NCI-H146 (cell line): ENCODE data around the gene PIGQ.
A peak's percentile ranks its signal among the peaks of the same experiment; 100 is the strongest.
"Not testable (repeated sequence)": the region's sequence is repeated elsewhere in the genome, so short reads cannot be mapped to it uniquely, and the experiment has no call there.

Experiments
- DNase-seq: peaks from one replicate; lab custom pipeline; 2025; lab: John Stamatoyannopoulos, UW

PIGQ gene

DNA sequence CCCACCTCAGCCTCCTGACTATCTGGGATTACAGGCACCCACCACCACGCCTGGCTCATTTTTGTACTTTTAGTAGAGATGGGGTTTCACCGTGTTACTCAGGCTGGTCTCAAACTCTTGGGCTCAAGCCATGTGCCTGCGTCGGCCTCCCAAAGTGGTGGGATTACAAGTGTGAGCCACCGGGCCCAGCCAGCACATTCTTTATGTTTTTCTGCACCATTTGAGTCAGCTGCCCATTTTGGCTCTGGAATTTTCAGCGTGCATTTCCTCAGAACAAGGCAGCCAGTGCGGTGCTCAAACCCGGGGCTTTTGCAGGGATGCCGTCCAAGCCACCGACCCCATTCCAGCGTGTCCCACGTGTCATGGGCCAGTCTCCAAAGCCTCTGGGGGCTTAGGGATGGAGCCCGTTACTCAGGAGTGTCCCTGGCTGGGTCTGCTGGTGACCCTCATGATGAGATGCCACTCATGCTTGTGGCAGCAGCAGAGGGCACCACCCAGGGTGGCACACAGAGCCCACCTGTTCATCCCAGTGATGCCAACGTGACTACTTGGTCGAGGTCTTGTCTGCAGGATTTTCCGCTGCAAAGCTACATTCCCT is 16.4 kb downstream of the PIGQ start:
- no peak for DNase-seq

DNA sequence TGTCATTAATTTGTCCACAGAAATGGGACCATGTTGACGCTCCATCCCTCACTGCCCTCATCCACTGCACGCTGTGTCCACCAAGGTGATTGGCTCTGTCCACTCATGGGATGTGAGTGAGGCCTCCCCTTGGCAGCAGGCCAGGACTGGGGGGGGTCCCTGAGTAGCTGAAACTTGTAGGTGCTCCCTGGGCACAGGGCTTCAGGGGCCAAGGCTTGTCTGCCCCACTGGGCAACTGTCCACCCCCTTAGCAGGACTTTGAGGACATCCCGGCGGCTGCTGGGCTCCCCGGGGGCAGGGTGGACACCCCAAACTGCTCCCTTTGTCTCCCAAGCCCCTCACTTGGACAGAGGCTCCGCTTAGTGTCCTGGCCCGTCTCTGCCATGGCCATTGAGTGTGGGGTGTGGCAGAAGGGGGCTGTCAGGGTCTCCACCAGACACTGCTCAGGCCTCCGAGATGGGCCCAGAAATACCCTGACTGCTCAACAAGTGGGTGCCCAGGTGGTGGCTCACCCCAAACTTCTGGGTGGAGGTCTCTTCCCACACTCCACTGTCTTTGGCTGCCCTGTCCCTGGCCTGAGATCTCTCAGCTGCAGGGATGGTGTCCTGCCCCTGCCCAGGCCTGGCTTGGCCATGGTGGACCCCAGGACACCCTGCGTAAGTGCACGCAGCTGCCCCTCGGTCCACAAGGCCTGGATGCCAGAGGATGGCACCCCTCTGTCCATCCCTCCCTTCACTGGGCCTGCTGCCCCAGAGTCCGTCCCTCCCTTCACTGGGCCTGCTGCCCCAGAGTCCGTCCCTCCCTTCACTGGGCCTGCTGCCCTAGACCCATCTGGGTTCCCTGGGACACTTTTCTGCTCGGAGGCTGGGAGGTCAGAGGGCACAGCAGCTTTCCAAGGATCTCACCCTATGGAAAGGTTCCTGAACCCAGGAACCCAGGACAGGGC is 17.1 kb downstream of the PIGQ start:
- DNase-seq, result no peak

DNA sequence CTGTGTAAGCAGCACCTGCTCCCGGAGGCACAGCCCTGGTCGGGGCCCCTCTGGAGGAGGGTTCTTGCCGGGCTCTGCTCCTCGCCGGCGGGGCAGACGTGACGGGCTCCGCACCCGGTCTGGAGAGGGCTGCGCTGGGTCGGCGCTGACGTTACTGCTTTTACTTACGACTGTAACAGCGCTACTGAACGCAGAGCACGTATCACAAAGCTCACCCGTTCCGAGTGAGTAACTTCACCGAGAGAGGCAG is 18.8 kb downstream of the PIGQ start:
- DNase-seq, result peak; percentile 58

DNA sequence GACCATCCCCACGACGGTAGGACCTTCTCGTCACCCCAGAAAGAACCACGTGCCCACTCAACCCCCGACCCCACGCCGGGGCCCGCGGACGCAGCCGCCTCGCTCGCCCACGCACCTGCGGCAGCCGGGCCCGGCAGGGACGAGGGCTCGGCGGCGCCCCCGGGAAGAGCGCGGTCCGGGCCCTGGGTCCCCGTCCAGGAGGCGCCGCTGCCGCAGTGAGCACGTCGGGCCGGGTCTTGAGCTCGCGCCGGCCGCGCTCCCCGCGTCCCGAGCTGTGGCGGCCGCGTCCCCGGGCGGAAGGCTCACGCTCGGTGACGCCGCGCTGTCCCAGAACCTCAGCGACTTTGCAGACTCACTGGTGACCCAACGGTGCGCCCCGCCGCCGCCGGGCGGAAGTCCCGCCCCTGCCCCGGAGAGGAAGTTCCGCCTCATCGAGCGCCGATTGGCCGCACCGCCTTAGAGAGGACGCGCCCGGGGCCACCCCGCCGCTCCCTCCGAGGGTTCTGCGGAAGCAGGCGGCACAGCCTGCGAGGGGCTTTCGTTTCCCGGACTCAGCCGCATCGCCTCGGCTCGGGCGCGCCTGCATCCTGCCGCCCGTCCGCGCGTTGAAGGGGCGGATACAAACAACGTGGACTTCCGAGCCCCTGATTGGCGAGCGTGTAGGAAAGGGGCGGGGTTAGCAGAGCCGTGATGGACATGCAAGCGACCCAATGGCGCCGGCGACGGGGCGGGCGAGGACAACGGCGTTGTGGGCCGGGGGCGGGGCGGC is 19.3 kb downstream of the PIGQ start:
- peak; percentile 97 for DNase-seq

DNA sequence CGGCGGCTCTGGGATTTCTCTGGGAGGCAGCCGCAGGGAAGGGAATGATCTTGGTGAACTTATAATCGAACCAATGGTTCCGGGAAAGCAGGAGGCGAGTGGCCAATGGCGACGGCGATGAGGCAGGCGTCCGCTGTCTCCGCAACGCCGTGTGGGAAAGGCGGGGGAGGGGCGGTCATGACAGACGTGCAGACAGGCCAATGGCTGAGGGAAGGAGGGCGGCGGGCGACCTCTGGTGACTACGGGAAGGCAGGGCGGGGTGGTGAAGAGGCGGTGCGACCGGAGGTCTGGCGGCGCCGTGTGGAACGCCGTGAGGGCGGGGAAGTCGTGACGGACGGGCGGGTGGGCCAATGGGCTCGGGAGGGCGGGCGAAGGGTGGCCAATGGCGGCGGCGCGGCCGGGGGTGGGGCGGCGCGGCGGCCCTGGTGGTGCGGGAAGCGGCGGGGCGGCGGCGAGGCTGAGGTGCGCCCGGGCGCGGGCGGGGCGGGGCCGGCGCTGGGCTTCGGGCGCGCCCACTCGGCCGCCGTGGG is 20.0 kb downstream of the PIGQ start, which contains the start of gene RAB40C:
Gene RAB40C (plus strand): TSS at position 409 of the 530 bp plus-strand sequence. CDS start 226 bp downstream, outside the sequence.
- peak; percentile 99 for DNase-seq

DNA sequence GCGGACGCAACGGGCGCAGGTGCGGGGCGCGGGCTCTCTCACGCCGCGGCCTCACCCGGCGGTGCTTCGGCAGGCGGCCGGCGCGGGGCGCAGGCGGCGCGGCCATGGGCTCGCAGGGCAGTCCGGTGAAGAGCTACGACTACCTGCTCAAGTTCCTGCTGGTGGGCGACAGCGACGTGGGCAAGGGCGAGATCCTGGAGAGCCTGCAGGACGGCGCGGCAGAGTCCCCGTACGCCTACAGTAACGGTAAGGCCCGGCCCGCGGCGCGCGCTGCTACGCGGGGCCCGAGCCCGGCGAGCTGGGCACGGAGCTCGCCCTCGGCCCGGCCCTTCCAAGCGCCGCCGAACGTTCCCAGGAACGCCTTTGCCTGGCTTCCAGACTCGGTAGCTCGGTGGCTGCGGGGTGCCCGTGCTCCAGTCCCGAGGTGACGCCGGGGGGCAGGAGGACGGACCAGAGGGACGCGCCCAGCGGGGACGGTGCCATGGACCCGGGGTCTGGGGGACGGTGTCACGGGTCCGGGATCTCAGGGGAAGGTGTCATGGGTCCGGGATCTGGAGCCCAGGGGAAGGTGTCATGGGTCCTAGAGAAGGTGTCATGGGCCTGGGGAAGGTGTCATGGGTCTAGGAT is 20.5 kb downstream of the PIGQ start:
- DNase-seq, result peak; percentile 64

DNA sequence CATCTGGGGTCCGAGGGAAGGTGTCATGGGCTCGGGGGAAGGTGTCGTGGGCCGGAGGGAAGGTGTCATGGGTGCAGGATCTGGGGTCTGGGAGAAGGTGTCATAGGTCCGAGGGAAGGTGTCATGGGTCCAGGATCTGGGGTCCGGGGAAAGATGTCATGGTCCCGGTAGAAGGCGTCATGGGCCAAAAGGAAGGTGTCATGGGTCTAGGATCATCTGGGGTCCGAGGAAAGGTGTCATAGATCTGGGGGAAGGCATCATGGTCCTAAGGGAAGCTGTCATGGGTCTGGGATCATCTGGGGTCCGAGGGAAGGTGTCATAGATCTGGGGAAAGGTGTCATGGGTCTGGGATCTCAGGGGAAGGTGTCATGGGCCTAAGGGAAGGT is 21.0 kb downstream of the PIGQ start:
- no peak for DNase-seq

DNA sequence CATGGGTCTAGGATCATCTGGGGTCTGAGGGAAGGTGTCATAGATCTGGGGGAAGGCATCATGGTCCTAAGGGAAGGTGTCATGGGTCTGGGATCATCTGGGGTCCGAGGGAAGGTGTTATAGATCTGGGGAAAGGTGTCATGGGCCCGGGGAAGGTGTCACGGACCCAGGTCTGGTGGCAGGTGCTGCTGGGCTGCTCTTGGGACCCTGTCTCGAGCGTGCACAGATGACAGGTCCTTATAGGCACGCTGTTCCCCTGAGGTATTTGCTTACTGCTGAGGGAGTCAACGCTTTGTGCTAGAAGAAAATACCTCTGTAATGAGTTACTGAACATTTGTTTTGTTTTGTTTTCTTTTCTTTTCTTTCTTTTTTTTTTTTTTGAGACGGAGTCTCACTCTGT is 21.5 kb downstream of the PIGQ start:
- no peak for DNase-seq

DNA sequence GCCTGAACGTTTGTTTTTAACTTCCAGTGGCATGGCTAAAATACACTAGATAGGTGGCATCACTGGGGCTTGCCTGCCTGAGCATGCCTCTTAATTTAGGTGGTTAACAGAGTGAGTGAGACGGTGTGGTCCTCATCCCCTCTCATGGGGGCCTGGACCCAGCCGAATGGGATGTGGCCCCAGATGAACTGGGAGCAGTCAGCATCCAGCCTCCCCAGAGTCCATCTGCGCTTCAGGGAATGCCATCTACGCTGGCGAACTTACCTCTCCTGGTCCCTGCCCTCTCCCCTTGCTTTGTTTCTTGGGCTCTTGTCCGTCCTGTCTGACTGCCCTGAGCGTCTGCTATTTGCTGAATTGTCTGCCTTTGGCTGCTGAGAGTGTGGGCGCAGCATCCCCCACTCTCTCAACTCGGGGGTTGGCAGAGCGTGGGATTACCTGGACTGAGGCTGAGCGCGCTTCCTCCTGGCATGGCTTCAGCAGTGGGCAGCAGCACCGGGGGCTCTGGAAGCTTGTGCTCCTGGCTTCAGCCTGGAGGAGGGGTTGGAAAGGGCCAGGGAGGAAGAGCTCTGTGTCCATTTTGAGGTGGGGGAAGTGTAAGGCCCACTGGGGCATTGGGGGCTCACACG is 22.2 kb downstream of the PIGQ start:
- DNase-seq, result no peak

DNA sequence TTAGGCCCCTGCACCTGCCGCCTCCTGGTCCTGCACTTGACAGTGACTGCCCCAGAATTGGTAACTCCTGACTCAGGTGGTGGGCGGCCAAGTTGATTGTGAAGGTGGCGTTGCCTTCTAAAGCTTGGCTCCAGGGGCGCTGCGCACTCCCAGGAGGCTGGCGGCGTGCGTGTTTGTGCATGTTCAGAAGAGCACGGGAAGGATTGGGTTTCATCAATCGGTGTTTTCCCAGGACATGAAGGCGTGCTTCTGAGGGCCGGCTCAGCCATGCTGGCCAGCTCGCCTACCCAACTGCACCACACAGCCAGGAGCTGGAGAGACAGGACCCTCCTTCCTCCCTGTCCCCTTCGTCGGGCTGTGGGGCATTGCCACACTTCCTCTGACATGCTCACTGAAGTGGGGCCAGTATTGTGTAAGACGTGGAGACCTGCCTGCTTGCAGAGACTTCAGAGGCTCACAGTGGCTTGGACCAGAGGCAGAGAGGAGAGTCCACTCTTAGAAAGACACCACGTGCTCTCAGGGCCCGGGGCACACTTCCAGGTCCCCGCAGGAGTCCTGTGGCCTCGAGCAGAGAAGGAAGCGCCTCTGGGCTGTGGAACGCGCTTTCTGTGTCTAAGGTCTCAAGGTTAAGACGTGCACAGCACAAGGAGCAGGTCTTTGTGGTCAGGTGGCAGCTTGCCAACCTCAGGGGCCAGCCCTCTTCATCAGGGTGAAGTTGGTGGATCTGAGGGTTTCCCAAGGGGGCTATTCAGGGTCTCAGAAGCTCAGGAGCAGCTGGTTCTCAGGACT is 22.9 kb downstream of the PIGQ start:
- DNase-seq, result peak; percentile 32

DNA sequence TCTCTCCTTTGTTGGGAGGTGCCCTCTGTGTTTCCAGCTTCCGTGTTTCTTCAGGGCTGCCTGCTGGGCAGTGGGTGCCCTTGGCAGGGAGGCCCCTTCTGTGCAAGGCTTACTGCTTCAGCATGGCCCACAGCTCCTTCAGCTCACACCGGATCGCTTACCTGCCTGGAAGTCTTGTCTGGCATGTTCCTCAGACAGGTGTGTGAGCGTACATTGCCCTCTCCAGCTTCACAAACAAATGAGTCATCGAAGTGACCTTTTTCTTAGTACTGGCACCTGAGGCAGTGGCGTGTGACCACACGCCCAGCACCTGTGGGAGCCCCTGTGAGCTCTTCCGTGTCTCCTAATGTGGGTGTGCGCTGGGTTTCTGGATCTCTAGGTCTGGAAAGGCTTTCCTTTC is 23.6 kb downstream of the PIGQ start:
- DNase-seq, result peak; percentile 88

DNA sequence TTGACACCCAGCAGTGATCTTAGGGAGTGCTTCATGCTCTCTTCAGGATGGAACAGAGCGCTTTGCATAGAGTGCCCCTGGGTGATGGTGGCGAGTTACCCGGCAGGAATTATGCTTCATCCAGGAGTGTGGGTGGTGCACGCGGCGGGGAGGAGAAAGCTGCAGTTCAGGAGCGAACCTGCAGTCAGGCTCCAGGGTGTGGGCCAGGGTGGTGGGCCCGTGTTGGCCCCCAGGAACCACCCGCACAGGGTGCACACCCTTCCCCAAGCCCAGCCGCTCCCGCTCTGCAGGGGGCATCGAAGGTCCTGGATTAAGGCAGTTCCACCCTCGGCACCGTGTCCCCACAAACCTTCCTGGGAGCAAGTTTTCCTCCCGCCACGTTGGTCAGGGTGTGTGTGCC is 24.0 kb downstream of the PIGQ start:
- no peak for DNase-seq

DNA sequence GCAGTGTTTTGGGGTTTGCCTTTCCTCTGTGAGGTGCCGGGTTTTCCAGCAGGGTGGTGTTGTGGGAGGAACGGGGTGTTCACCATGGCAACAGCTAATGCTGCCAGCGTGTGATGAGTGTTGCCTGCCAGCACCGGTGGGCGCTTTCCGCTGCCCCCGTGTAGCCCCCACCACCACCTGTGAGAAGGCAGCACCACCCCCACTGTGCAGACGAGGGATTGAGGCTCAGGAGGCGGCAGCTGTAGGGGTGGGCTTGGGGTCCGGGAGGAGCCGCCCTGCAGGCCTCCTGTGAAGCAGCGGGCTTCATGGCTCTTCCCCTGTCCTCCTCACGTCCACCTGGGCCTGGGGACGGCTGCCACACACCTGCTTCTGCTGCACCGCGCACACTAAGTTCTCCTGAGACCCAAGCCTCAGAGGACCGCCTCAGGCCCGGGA is 25.3 kb downstream of the PIGQ start:
- no peak for DNase-seq

DNA sequence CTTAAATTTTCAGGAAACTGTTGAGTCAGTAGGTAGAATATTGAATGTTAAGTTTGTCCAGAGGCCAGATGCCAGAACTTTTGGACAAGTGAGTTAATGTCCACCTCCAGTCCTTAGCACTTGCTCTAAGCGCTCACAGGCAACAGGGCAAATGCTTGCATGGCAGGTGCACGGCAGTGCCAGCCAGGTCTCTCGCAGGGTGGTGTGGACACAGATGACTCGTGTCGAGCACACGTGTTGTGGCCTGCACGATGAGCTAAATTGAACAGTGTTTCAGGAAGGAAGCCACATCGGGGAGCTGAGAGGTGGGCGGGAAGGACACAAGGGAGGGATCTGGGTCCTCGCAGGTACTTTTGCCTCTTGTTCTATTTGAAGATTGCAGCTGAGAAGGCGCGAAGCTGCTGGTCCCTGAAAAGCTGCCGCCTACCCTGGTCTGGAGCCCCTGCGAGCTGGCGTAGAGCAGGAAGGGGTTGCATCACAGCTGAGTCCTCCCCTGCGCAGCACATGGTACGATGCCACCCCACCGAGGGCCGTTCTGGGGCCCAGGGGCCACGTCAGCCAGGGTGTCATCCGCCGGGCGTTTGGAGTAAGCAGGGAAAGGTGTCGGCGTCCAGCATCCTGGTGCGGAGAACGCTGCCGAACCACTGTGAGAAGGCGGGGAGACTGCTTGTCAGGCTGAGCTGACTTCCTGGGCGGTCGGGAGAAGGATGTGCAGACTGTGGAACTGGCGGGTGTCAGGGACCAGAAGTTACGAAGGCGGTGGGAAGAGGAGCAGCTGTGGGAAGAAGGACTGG is 26.4 kb downstream of the PIGQ start:
- no peak for DNase-seq

DNA sequence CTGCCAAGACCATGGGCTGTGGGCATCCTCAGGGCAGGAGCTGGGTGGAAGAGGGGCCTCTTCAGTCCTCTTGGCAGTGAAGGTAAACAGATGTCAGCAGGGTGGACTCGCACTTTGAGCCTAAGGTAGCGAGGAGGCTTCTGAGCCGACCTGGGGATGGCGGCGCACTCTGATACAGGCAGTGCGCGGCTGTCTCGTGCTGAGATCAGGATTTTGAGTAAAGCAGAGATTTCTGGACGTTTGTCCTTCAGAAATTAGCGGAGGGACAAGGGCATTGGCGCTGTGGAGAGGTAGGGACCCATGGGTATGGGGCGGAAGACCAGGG is 26.9 kb downstream of the PIGQ start:
- no peak for DNase-seq

DNA sequence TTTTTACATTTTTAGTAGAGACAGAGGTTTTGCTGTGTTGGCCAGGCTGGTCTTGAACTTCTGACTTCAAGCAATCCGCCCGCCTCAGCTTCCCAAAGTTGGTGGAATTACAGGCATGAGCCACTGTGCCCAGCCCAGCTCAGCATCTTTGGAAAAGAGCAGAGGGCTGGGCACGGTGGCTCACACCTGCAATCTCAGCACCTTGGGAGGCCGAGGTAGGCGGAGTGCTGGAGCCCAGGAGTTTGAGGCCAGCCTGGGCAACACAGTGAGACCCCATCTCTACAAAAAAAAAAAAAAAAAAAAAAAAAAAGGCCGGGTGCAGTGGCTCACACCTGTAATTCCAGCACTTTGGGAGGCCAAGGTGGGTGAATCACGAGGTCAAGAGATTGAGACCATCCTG is 27.9 kb downstream of the PIGQ start:
- not testable (repeated sequence) for DNase-seq

DNA sequence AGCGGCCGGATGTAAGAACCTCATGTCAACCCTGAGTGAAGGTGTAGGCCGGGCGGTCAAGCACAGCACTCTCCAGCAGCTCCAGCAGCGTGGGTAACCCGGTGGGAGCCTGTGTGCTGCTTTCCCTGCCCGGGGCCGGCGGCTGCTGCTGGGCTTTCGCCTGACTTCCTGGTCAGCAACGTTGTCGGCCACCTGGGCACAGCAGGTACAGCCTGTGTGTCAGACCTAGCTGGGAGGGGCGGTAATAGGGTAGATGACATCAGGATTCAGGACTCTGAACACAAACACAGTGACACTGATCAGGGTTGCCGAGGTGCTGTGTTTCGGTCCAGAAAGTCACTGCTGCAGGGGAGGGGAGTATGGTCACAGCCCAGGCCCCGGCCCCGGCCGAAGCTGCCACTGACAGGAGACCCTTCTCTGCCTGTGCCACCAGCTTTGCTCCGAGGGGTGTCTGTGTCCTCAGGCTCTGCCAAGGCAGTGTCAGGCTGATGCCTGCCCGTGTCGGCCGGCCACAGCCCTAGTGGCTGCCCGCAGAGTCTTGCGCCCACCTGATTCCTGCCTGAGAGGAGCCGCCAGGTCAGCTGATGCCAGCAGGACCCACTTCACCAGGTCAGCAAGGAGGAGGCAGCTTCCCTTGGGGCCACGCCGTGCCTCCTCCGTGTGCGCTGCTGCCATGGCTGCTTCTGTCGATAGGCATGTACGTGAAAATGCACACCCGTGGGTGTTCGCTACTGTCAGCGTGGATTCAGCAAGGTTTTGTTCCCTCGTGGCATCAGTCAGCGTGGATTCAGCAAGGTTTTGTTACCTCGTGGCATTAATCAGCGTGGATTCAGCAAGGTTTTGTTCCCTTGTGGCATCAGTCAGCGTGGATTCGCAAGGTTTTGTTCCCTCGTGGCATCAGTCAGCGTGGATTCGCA is 29.3 kb downstream of the PIGQ start:
- DNase-seq, result no peak

DNA sequence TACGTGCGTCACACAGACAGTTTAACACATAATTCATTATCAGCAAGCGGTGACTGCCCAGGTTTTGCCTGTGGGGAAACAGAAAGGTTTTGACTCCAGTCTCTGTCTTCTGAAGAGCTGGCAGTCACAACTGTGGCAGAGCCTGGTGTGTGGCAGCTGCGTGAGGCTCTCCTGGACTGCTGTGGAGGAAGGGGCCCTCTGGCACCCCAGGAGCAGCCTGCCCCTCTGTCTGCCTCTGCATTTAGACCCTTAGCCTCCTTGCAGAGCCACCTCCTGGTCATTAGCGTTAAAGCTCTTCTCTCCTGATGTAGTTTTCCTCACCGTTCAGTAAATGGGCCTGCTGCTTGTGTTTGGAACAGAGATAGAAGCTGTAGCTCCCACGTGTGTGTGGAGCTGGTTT is 31.0 kb downstream of the PIGQ start:
- no peak for DNase-seq

DNA sequence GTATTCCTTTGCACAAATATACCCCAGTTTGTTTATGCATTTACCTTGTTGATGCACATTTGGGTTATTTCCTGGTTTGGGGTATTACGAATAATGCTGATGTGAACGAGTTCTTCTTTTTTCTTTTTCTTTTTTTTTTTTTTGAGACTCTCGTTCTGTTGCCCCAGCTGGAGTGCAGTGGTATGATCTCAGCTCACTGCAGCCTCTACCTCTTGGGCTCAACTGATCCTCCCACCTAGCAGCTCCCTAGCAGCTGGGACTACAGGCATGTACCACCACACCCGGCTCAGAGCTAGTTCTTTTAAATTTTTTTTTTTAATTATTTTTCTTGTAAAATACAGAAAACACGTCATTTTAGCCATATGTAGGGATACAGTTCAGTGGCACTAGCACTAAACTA is 34.2 kb downstream of the PIGQ start:
- no peak for DNase-seq
